Measurements from ENCODE around the gene TMEM165.

TMEM165 gene

DNA sequence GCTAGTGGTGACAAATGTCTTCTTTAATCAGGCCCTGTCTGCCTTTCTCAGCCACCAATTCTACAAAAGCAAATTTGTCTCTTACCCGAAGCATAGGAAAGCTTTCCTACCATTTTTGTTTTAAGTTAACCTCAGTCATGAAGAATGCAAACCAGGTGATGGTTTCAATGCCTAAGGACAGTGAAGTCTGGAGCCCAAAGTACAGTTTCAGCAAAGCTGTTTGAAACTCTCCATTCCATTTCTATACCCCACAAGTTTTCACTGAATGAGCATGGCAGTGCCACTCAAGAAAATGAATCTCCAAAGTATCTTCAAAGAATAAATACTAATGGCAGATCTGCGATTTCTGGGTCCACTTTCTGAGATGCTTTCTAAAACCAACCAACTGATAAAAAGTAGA lies 25.8 kb upstream of the TMEM165 start:
- no peak for DNase-seq

- no peak for DNase-seq
Observed at GRCh38 chr4:55372259-55372658, 23.5 kb upstream of the TMEM165 start.

GRCh38 chr4:55373461-55373860 lies 22.3 kb upstream of the TMEM165 start:
- no peak for DNase-seq

DNA sequence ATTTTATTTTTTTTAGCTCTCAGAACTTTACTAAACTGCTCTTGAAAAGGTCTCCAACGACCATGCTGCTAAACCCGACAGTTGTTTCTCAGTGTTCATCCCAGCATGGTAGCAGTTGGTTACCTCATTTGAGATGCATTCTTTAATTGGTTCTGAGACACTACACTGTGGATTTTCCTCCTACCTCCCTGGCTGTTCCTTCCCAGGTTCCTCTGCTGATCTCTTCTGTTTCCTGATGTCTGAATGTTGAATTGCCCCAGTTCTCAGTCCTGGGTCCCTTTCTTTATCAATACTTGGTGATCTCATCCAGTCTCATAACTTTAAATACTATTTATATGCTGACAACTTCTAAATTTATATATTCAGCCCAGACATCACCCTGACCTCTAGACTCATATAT lies 19.1 kb upstream of the TMEM165 start:
- DNase-seq, result no peak

- no peak for DNase-seq
Observed at GRCh38 chr4:55378617-55379467, 16.9 kb upstream of the TMEM165 start.

- no peak for DNase-seq
Observed at GRCh38 chr4:55380576-55380975, 15.2 kb upstream of the TMEM165 start.

- no peak for DNase-seq
Observed at GRCh38 chr4:55381502-55381901, 14.3 kb upstream of the TMEM165 start.

GRCh38 chr4:55382488-55383003 lies 13.2 kb upstream of the TMEM165 start:
- no peak for DNase-seq

DNA sequence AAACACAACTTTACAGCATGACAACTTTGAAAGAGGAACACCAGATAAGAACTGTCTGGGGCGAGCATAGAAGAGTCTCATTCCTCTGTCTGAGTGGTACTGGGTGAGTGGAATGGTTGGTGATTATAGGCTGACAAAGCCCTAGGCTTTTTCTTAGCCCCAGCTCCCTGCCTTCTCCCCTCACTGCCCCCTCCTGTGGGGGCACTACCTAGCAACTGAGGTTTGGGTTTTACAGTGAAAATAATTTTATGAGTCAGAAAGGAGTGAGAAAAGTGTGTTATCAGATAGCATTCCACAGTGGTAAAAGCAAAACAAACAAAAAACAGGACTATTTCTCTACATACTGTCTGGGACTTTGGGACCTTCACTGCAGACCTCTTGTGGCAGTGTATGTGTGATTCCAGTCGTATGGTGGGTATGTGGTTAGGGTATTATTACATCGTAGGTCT lies 10.5 kb upstream of the TMEM165 start:
- DNase-seq, result no peak

DNA sequence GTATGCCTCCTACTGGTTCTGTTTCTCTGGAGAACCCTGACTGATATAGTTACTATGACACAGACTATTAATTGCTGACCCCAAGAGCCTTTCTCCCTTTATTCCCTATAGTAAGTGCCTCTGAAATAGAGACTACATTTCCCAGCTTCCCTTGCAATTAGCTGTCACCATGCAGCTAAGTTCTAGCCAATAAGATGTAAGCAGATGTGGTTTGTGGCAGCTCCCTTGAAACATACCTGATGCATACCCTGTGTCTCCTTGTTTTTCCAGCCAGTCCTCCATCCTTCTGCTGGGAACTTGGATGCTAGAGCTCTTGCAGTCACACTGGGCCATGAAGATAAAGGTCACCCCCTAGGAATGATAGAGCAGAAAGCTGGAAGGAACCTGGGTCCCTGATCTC lies 9.7 kb upstream of the TMEM165 start:
- DNase-seq, result no peak

DNA sequence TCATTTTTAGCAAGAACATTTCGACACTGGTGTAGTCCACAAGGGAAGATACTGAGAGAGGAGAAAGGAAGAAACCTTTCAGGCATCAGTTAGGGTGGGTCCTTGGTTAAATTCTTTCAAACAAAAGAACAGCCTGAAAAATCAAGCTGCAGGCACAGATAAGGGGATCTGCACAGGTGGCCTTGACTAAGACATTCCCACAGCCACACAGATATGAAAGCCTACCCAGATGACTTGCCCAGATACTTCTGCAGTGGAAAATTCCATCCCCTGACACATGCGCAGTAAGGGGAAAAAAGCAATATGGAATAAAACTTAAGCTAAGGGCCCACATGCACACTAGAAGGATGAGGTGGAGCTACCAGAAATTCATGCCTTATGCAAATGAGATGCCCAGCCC lies 8.9 kb upstream of the TMEM165 start:
- no peak for DNase-seq

- no peak for DNase-seq
Observed at GRCh38 chr4:55393461-55394320, 2.1 kb upstream of the TMEM165 start.

DNA sequence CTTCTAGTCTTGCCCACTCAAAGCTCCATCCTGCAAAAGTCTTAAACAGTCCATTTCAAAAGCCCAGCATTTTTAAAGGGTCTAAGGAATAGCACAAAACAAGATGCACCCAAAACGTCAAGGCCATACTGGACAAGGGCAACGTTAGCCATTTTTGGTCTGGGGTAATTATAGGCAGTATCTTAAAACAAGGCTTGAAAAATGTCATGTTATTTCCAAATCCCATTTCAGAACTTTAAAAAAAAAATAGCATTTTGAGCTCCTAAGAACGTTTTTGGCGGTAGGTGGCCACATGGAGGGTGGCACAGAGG lies 584 bp upstream of the TMEM165 start:
- no peak for DNase-seq

DNA sequence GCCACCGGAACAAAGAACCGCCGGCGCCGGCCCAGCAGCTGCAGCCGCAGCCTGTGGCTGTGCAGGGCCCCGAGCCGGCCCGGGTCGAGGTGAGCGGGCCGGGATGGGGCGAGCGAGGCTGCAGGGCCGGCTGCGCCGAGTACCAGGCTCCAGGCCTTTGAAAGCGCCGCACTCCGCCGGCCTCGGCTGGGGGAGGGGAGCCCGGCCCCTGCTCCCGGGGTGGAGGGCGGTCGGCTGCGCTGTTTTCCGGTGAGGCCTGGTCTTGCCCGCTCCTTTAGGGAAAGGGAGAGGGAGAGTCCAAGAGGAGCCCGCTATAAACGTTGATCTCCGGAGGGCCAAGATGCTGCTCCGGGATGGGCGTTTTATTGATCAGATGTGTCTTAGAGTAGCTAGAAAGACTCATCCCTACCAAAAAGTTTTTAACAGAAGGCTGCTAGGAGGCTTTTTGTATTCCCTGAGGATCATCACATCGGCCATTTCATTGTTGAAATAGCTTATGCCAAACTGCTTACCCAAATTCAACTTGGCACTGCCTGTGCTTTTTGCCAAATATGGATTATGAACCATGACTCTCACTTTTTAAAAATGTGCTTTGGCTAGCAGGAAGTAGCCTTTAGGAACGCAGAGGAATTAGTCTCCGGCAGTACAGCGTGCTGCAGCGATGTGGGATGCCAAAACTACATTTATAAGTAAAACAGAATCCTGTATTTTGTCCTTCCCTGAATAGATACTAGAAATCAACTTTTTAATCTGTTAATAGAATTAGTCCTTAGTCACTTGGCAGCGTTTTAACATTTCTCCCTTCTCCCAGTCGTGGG lies 760 bp downstream of the TMEM165 start:
- peak; percentile 20 for DNase-seq

DNA sequence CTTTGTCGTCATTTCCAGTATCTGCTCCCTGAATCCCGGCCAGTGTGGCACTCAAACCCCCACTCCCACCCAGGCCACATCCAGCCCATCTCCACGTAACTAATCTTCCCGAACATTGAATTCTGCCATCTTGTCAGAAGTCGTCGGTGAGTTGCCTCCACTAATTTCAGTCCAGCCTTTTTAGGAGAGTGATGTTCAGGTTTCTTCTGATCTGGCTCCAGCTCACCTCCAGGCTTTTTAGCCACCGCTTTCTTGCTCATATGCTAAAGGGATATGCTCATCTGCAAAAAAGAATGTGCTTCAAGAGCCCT lies 1.3 kb downstream of the TMEM165 start:
- DNase-seq, result peak; percentile 16

GRCh38 chr4:55397520-55398321 lies 2.0 kb downstream of the TMEM165 start:
- no peak for DNase-seq

GRCh38 chr4:55398461-55398860 lies 2.7 kb downstream of the TMEM165 start:
- DNase-seq, result no peak

GRCh38 chr4:55398966-55399365 lies 3.2 kb downstream of the TMEM165 start:
- no peak for DNase-seq

DNA sequence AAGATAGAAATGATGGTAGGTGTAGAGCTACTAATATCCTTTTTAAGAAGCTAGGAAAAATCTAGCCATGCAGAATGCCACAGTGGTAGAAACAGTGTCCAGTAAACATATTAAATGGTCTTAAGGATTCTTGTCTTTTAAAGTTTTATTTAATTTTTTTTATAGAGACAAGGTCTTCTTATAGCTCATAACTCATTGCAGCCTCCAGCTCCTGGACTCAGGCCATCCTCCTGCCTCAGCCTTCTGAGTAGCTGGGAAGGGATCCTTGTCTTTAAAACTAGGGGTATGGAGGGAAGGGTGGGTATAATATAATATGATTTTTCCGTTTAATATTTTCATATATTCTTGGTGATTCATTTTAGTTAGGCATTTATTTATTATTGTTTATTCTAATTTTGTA lies 3.8 kb downstream of the TMEM165 start:
- no peak for DNase-seq

DNA sequence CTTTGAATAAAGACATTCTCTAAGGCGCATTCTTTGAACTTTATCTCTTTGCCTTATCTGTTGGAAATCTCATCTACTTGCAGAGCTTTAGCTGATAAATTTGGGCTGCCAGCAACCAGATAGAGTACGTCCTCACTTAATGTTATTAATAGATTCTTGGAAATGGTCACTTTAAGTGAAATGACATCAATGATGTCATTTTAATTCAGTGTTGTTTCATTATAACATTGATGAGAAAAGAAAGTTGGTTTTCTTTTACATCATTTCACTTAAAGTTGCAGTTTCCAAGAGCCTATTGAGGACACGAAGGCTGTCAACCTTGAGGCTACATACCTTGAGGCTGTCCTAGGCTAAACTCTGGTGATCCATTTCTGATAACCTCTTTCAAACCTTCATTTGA lies 9.3 kb downstream of the TMEM165 start:
- no peak for DNase-seq

DNA sequence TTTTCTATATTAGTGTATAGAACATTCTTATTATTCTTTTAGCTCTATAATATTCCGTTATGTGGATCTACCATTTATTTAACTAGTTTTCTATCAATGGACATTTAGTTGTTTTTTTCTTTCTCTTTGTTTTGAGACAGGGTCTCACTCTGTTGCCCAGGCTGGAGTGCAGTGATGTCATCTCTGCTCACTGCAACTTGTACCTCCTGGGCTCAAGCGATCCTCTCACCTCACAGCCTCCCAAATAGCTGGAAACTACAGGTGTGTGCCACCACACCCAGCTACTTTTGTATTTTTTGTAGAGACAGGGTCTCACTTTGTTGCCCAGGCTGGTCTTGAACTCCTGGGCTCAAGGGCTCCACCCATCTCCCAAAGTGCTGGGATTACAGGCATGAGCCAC lies 10.8 kb downstream of the TMEM165 start:
- no peak for DNase-seq

DNA sequence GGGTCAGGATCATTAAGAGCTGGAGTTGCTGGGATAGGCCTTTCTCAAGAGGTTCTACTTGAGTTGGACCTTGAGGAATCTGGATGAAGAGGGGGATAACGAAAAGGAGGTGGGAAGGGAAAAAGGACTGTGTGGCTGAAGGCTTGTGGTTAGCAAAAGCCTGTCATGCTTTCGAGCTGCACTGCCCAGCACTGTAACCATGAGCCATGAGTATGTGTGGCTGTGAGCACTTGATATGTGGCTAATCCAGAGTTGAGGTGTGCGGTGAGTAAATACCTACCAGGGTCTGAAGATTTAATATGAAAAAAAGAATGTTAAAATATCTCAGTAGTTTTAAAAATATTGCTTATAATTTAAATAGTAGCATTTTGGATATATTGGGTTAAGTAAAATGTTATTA lies 11.4 kb downstream of the TMEM165 start:
- DNase-seq, result no peak

Measured in CD4-positive, alpha-beta T cell treated with Interleukin-15 for 1 hour (primary cell).